ENCODE data around the gene TPM1. TPM values are rescaled to one million over a fixed set of nuclear protein-coding genes. Genes with fewer than 3 reads are reported as not detected.

Gene TPM1
- total and polyA plus RNA-seq, 2 of the 4 experiments (the other 2 are of a cell fraction): 661 to 1,623 TPM

DNA sequence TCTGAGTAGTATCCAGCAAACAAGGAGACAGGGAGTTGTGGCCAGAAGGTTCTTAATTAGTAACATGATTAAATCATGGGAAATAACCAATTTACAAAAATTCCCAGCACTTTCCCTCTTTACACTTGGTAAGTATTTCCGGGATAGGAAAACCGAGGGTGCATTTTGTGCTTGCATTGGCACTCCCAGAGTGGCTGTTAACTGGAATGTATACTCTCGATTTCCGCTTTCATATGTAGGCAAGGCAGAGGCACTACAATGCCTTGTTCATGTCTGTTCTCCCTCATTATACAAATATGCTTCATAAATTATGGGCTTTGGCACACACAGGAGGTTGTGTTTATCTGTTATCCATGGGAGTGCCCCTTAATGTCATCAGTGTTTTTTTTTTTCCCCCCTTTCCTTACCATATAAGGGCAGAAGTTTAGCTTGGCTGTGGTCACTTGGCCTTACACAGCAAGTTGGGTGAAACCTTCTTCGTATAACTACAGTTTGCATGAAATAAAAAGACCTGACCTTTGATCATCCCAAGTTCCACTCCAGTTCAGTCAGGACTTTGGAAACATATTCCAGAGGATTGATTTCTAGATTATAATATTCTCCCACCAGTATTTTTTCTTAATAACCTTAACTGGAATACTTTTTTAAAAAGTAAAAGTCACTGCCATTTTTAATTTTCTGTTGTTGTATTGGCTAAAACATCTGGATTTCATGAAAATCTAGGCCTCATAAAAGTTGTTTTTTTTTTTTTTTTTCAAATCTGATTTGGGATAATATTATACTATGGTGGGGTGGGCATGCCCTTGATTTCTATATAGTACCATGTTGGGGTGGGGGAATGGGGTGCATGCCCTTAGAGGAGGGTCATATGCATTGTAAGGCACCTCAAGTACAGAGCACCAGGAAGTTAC lies 8.9 kb downstream of the TPM1 start:
- CTCF ChIA-PET: no interaction called here

More for the DNA sequence above, 8.9 kb downstream of the TPM1 start:
- peaks cover 7% of the 10 kb centered on the region for H3K9me1 ChIP-seq (ENCODE audit: insufficient read depth, low read length)
- H3K9ac ChIP-seq (ENCODE audit: low read depth, low read length): peak overlapping the region; percentile 86
- H3K4me3 ChIP-seq (ENCODE audit: insufficient read depth, low read depth, low read length): no peak overlapping the region
- peak overlapping the region; percentile 57; the same call in 1 of the 3 replicates for H2BK15ac ChIP-seq (ENCODE audit: low read depth, low read length)
- in situ Hi-C loops (cut with MboI; ENCODE audit: low sequenced_read_pairs): no loop called here
- no peaks in the 10 kb centered on the region for H3K27me3 ChIP-seq (ENCODE audit: control insufficient read depth, insufficient read depth, low read length)
- peak overlapping the region; percentile 82 for H2BK5ac ChIP-seq (ENCODE audit: low read depth, low read length, poor library complexity, severe bottlenecking)
- H2BK20ac ChIP-seq (ENCODE audit: low read depth, low read length): peak overlapping the region; percentile 24; the same call in 1 of the 2 replicates
- H3K79me1 ChIP-seq (ENCODE audit: low read depth in 1 of 2, low read length in 2 of 2): peaks cover 0 to 71% of the 10 kb centered on the region in 2 experiments; a peak in 2 of 4 replicates
- peak overlapping the region; percentile 77; the same call in 1 of the 2 replicates for H3K27ac ChIP-seq (ENCODE audit: insufficient read depth, low read length)
- H3K4me1 ChIP-seq (ENCODE audit: control insufficient read depth, insufficient read depth, low read length): peaks cover 32% of the 10 kb centered on the region
- peaks cover 92% of the 10 kb centered on the region for H4K20me1 ChIP-seq (ENCODE audit: insufficient read depth, low read length)
- no peak overlapping the region; the same call in 1 of the 2 replicates for H3K56ac ChIP-seq (ENCODE audit: extremely low read depth, insufficient read depth, low read length)
- H3K4ac ChIP-seq (ENCODE audit: low read depth, low read length): peak overlapping the region; percentile 62; the same call in 1 of the 2 replicates
- ATAC-seq (ENCODE audit: low read depth) (peak; percentile 2), DNase-seq (peak; percentile 88)
- no CpG with 5 or more reads among the region's 5 CpGs for WGBS, 2 experiments (ENCODE audit: extremely low coverage in 2 of 2, insufficient read length in 1 of 2)
- H2AFZ ChIP-seq (replicated peaks; ENCODE audit: low read length, poor library complexity): no peak overlapping the region
- H3K18ac ChIP-seq (ENCODE audit: low read depth, low read length): peak overlapping the region; percentile 86
- peak overlapping the region; percentile 82; the same call in 1 of the 2 replicates for H3K23ac ChIP-seq (ENCODE audit: low read depth, low read length)
- peaks cover 37% of the 10 kb centered on the region for H3K36me3 ChIP-seq (ENCODE audit: control insufficient read depth, insufficient read depth, low read length)
- H3K9me3 ChIP-seq (ENCODE audit: control insufficient read depth, insufficient read depth, low read length): no peaks in the 10 kb centered on the region
- peak overlapping the region; percentile 64 for H4K91ac ChIP-seq (ENCODE audit: insufficient read depth, low read depth, low read length)
- peak overlapping the region; percentile 52 for H4K5ac ChIP-seq (ENCODE audit: low read depth, low read length)
- H2BK120ac ChIP-seq (ENCODE audit: low read depth, low read length): peak overlapping the region; percentile 31; the same call in 1 of the 2 replicates
- H2AK5ac ChIP-seq (ENCODE audit: low read depth, low read length): no peak overlapping the region
- H4K8ac ChIP-seq (ENCODE audit: low read depth in 2 of 2, low read length in 2 of 2): peak overlapping the region; percentile 14 to 78; a peak in 3 of 4 replicates
- H2AK9ac ChIP-seq (replicated peaks; ENCODE audit: low read depth, low read length, poor library complexity): no peak overlapping the region
- peak overlapping the region; percentile 43; the same call in 1 of the 2 replicates for H3K4me2 ChIP-seq (ENCODE audit: low read depth, low read length)
- TF ChIP-seq POLR2A (IDR thresholded peaks at IDR 0.05; ENCODE audit: low read depth, low read length) (peak; percentile 8; the same call in 1 of the 2 replicates), NFE2L2 (IDR thresholded peaks at IDR 0.05; ENCODE audit: low read depth, low read length) (no peak)
- POLR2A ChIA-PET (ENCODE audit: unreplicated experiment): interaction anchor here (0.6 to 1.1 kb wide), 2 partner anchors 111 to 264 kb away, joined by 3 read pairs; no protein-coding TSS in a partner anchor
- peak overlapping the region; percentile 44; the same call in 1 of the 2 replicates for H3K14ac ChIP-seq (replicated peaks; ENCODE audit: low read depth, low read length)
- intact Hi-C loops (cut with micrococcal nuclease): no loop called here
- dilution Hi-C loops (cut with HindIII; ENCODE audit: low sequenced_read_pairs, unreplicated experiment): no loop called here
- BruUV-seq (replicated peaks): no TSS peak
